NCI-H2081 treated with DMSO at 0.1 percent for 48 hours (cell line): ENCODE data around the gene NETO2.
"Not testable (repeated sequence)": the region's sequence is repeated elsewhere in the genome, so short reads cannot be mapped to it uniquely, and the experiment has no call there.

ENCODE experiments used
- DNase-seq: peaks from one replicate; lab custom pipeline; 2025; lab: John Stamatoyannopoulos, UW

Gene NETO2

DNA sequence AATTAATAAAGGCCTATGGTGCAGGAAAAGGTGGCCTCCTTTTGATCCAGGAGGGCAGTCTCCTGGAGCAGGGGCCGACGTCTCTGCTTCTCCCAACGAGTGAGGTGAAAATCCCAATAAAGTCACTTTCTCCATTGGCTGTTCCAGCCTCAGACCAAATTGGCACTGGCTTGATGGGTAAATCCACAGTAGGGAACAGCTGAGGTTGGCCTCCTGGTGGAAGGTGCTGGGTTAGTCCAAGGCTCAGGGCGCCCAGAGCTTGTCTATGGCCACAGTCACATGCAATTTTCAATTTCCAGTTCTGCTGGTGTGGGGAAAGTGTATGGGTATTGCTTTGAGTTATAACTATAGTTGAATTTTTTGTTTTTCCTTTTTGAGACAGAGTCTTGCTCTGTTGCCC, 79.0 kb downstream of the NETO2 start:
- DNase-seq = no peak

DNA sequence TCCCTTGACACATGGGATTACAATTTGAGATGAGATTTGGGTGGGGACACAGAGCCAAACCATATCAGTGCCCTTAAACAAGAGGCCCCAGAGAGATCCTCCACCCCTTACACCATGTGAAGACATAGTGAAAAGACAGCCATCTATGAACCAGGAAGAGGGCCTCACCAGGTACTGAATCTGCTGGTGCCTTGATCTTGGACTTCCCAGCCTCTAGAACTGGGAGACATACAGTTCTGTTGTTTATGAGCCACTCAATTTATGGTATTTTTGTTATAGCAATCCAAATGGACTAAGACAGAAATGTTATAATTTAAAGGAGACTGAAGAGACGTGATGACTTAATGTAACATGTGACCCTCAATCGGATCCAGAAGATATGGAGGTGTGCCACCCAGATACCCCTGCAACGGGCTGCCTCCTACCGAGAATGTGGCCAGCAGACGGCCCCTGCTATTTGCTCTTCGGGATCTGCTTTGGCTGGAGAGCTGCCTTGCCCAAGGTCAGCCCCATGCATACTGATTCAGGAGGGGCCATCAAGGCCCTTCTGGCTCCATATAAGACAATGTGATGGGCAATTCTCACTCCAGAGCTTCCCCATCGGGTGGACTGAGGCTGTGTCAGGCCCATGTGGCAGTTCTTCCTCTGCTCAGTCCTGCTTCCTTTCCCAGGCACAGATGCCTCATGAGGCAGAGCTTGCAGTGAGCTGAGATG, 80.6 kb downstream of the NETO2 start:
- no peak for DNase-seq

DNA sequence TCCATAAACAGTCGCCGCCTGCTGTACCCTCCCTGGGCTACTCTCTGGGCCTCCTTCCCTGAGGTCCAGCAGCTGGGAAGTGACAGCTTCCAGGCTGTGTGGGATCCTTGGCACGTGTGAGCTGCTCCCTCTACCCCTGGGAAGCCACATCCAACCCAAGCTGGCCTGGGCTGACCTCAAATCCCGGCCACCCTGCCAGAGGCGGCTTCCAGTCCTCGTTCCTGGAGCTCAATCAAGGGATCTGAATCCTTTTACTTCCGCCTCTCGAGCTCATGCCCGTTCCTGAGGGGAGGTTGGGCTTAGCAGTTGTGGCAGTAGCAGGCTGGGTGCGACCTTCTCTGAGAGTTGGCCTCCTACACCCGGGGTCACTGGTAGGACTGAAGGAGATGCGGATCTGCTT, 82.5 kb downstream of the NETO2 start:
- no peak for DNase-seq

DNA sequence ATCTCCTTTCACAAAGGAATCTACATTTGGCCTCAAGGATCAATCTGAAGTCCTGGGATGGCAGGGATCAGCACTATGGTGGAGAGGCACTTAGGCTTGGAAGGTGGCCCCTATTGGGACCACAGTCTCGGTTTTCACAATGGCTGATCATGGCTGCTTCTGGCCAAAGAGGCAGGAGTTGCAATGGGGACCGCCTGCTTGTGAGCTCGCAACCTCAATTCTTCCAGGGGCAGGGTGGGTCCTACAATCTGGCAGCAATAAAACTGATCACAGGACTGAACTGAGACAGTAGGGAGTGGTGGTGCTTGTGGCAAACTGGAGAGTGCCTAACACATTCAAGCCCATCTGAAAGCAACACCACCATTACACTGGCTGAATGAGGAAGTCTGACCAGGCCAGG, 83.1 kb downstream of the NETO2 start:
- DNase-seq = no peak

DNA sequence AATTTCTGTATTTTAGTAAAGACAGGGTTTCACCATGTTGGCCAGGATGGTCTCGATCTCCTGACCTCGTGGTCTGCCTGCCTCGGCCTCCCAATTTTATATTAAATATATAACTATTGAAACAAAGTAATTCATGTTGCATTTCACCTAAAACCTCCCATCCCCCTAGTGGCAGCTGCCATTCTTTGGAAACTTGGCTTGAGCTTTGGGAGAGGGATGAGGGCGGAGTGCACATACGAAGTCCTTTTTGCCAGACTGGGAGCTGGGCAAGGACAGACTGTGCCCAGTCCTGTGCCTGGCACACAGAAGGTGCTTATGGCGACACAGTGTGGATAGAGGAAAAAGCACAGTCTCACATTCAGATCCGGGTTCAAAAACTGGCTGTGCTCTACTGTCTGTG, 83.8 kb downstream of the NETO2 start:
- no peak for DNase-seq

DNA sequence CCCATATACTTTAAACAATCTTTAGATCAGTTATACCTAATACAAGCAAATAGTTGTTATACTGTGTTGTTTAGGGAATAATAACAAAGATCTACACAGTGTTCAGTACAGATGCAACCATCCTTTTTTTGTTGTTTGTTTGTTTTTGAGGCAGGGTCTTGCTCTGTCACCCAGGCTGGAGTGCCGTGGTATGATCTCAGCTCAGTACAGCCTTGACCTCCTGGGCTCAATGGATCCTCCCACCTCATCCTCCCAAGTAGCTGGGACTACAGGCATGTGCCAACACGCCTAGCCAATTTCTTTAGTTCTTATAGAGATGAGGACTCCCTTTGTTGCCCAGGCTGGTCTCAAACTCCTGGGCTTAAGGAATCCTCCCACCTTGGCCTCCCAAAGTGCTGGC, 84.6 kb downstream of the NETO2 start:
- DNase-seq = not testable (repeated sequence)

DNA sequence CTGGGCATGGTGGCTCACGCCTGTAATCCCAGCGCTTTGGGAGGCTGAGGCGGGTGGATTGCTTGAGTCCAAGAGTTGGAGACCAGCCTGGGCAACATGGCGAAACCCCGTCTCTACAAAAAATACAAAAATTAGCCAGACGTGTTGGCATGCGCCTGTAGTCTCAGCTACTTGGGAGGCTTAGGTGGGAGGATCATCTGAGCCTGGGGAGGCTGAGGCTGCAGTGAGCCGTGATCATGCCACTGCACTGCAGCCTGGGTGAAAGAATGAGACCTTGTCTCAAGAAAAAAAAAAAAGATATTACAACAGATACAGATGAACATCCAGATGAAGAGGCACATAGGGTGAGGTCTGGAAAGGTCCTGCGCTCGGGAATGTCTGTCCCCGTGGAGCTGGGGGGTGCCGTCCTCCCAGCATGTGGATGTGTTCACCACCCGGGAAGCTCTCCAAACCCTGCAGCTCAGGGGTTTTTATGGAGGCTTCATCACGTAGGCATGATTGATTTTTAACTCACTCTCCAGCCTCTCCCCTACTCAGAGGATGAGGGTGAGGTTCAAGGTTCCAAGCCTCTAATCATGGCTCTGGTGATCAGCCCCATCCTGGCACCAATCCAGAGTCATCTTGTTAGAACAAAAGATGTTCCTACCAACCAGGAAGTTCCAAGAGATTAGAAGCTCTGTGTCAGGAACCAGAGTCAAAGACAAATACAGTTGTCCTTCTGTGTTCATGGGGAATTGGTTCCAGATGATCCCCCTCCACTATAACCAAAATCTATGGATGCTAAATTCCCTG, 85.3 kb downstream of the NETO2 start:
- no peak for DNase-seq

DNA sequence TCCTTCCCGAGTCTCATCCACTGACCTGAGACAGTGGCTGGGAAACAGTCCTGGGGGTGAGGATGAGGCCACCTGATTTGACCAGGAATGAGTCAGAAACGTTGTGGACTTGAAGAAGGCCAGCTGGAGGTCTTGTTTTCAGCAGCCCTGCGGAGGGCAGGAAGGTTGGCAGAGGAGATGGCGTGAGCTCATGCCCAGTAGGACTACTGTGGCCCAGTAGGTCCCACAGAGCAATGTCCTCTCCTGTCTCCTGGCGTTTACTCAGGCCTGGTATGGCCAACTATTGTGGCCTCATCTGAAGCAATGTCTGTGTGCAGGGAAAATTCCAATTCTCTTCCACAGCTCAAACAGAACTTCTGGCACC, 86.1 kb downstream of the NETO2 start:
- DNase-seq = no peak

DNA sequence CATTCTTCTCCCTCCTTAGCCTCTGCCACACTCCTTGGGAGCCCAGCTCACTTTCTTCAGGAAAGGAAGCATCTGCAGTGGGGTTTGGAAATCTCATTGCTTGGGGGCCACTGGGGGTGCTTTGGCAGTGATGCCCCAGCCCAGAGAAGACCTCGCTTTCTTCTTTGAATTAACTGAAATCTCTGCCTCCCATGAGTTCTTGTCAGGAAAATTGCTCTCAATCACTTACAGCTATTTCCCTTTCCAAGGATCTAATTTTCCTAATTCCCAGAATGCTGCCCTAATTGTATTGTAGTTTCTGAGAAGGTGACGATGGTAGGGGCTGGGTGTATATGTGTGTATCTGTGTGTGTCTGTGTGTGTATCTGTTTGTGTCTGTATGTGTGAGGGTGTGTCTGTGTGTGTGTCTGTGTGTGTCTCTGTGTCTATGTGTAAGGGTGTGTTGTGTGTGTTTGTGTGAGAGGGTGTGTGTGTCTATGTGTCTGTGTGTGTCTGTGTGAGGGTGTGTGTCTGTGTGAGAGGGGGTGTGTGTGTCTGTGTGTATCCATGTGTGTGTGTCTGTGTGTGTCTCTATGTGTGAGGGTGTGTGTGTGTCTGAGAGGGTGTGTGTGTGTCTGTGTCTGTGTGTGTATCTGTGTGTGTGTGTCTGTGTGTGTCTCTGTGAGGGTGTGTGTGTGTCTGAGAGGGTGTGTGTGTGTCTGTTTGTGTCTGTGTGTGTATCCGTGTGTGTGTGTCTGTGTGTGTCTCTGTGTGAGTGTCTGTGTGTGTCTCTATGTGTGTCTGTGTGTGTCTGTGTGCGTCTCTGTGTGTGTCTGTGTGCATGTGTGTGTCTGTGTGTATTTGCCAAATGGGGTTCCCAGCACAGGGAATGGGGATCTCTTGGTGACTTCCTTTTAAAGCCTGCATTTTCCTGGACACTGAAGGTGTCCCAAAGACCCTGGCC, 86.8 kb downstream of the NETO2 start:
- DNase-seq = no peak

DNA sequence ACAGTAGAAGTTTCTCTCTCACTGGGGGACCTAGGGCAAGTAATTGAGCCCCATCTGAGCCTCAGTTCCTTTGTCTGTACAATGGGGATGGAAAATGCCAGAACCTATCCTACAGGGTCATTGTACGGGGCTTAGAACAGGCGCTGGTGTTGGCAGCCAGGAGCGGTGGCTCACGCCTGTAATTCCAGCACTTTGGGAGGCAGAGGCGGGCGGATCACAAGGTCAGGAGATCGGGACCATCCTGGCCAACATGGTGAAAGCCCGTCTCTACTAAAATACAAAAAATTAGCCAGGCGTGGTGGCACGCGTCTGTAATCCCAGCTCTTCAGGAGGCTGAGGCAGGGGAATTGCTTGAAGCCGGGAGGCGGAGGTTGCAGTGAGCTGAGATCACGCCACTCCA, 87.7 kb downstream of the NETO2 start:
- DNase-seq = not testable (repeated sequence)

DNA sequence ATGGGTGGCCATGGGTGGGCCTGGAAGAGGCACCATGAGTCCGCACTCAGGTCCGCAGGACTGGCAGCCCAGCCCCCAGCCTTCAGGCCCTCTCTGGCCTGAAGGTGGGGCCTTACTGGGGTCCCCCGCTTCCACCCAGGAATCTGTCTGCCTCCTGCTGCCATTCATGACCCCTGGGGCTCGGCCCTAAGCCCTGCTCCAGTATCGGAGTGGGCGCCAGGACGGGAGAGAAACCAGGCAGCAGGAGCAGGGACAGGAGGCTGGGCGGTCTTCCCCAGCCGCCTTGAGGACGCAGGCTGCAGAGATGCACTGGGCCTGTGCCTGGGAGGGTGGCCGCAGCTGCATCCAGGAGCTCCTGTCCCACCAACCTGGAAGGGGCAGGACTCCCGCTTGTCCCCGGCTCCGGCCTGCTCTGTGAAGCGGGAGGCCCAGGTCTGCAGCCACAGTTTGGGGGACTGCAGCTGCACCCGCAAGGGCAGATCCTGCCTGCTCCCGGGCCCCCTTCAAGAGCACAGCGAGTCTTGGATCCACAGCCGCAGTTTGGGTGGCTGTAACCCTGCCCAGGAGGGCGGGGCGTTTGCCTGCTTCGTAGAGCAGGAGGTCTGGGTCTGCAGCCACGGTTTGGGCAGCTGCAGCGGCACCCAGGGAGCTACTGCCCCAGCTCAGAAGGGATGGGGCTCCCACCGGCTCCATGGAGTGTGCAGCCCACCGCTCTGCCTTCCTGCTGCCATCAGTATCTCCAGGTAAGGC, 88.4 kb downstream of the NETO2 start:
- DNase-seq = no peak

DNA sequence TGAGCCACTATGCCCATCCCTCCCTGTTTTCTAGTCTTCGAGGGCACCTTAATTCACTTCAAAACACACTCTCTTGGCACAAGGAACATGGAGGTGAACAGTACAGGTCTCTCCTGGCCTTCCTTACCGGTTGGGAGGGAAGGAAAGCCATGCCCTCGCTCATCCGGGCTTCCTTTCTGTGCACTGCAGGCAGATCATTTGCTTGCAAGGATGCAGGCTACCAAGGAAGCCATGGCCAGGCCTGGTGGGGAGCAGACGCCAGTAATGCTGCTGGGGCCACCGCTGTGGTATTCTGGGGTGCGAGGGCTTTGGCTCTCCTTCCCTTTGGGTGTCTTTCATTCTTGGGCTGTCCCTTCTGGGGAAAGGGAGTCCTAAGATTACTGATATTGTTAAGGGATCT, 89.4 kb downstream of the NETO2 start:
- DNase-seq = no peak

DNA sequence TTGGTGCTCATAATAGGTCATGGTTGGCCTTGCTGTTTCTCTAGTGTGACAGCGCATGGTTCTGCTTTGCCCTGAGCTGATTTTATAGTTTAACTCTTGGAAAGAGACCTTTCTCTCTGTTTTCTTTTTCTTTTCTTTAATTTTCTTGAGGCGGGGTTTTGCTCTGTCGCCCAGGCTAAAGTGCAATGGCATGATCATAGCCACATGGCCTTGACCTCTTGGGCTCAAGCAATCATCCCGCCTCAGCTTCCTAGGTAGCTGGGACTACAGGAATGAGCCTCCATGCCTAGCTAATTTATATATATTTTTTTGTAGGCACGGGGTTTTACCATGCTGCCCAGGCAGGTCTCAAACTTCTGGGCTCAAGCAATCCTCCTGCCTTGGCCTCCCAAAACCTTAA, 89.8 kb downstream of the NETO2 start:
- DNase-seq = no peak

DNA sequence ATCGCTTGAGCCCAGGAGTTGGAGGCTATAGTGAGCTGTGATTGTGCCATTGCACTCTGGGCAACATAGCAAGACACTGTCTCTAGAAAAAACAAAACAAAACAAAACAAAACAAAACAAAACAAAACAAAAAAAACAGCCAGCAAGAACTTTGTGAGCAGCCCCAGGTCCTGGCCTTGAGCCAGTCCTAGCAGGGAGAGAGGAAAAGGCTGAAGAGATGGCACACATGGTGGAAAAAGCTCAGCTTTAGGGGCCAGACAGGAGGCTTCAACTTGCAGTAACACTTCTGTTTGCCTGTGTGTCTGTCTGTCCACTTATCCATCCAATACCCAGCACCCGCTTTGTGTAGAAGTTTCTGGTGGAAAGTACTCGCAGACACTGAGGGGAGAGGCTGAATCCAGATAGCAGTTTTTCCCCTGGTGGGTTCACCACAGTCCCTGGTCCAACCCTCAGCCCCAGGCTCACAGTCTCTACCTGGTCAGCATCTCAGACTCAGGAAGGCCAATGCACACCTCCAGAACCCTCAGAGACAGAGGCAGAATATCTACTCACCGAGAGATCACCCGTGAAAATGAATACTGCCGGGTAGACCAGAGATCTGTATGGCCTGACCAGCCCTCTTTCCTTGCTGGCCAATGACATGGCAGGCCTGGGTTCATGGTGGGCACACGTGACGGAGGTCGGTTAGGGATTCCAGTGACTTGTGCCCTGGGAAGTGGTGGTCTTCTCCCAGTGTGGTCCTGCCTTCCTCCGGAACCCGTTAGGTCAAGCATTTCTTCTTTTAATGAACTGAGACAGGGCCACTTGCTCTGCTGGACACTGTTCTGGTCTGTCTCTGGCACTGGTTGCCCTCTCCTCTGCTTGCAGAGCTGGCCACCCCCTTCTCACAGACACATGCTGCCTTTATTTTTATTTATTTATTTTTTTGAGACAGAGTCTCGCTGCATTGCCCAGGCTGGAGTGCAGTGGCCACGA, 90.8 kb downstream of the NETO2 start:
- DNase-seq = no peak

DNA sequence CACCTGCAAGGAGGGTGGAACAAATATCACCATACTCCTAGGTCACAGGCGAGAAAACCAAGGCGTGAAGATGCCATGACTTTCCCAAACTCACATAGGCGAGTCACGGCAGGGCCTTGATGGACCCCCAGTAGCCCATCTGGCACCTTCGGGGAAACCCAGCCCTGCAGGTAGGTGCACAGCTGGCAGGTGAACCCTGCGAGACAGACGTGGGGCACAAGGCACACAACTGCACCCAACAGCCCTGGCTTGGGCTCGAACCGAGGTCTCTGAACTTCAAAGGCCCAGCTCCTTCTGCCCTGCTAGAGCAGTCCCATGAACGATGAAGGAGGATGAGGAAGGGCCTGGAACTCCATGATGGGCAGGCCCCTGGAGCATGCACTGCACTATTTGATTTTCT, 92.7 kb downstream of the NETO2 start:
- DNase-seq = no peak

DNA sequence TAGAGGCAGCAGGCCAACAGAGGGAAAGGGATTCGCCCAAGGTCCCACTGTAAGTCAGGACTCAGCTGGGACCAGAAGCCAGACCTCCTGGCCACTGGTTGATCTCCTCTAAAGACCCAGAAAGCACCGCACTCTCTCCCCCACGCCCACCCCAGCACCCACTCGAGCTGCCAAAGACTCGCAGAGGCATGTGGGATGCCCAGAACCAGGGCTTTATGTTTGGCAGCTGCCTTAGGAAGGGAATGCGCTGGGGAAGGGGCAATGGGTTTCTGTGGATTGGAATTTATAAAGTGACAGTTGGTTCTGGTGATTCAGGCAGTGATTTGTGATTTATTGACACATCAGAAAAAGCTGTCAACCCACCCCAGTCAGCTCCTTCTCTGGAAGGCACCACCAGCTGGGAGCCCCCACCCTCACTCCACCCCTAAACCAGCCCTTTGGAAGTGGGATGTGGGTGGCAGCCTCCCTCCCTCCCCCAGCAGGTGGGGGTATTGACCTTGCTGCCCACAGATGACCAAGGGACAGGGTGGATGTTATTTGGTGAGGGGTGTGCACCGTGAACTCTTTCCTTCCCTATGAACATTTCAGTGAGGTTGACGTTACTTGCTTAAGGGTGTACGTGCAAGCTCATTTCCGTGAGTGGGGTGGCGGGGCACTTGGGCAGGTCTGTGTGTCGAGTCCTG, 93.7 kb downstream of the NETO2 start:
- DNase-seq = no peak

DNA sequence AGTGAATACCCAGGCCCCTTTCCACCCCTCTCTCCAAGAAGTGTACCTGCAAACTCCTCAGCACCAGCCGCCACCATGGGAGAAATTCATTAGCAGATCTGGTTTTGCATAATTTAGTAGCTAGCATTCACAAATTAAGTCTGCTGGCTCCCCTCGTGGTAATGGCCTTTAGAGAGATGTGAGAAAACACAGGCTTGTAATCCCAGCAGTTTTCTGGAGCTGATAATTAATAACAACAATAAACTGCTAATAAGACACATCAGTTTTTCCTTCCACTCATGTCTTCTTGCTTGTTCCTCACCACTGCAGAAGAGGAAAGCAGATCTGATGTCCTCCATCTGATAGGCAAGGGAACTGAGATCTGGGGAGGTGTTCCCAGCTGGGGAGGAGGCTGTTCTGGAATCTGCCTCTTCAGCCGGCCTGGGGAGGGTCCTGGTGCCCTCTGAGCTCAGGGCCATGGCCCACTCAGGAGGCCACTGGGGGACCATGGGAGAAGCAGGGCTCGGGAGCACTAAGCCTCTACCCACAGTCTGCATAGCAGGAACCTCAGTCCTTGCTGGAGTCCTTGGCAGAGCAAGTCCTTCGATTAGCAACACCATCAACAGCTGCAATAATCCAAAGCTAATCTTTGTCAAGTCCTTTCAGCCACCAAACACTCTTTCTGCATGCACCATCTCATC, 96.1 kb downstream of the NETO2 start:
- DNase-seq = no peak

DNA sequence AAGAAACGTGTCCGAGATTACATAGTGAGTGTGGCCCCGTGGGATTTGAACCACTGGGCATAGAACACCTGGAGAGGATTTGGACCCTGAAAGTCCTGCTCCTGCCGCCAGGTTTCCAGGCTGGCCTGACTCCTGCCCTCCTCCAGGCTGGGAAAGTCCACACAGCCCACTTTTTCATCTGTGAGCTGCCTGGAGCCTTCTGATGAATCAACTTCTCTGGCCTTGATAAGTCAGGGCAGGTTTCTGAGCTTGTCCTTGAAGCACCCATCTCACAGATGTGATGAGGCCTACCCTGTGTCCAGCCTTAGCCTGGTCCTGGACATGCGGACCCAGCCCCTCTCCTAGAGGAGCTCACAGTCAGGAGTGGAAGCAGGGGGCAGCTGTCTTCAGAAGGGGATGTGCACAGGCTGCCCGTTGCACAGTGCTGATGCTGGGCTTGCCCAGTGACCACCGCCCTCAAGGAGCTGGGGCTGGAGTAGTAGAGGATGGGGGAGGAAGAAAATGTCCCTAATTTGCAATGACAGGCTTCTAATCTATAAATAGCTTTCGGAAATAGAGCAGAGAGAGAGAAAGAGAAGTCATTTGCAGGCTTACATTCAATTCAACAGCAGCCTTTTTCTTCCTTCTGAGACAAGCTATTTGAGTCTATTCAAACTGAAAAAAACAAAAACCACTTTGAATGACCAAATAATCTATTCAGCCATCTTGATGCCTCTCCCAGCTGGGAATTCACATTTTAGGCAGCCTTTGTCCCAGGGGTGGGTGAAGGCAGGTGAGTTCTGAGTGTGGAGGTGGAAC, 96.8 kb downstream of the NETO2 start:
- no peak for DNase-seq

DNA sequence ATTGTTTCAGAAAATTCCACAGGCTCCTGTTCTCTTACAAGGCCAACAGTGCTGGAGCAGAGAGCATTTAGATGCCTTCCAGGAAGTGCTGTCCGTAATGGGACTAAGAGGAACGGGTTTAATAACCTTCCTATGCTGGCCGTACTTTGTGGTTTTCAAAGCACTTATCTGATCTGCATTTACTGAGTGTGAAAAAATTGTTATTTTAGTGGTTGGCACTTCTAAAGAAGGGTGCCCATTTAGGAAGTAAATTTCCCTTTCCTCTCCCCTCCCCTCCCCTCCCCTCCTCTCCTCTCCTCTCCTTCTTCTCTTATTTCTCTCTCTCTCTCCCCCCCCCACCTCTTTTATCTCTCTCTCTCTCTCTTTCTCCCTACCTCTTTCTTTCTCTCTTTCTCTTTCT, 98.3 kb downstream of the NETO2 start:
- DNase-seq = no peak
